ENCODE results near the gene PPM1G.

The PPM1G gene

DNA sequence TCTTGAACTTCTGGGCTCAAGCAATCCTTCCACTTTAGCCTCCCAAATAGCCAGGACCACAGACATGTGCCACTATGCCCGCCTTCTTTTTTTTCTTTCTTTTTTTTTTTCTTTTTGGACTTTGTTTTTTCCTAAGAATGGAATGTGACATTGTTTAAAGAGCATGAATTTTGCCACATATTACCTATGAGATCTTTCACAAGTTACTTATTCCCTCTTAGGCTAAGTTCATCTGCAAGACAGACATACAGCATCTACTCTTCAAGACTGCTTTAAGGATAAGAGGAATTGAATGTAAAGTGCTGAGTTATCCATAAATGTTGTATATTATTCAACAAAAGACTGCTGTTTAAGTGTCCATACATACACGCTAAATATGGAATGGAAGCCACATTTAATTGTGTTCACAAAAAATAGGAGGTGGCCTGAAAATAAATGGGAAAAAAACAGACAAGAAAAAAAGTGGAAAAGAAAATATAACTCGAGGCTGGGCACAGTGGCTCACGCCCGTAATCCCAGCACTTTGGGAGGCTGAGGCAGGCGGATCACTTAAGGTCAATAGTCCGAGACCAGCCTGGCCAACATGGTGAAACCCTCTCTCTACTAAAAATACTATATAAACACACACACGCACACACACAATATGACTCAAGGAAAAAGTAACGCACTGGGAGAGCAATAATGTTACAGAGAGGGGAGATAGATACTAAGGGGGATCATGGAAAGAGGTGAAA is 3.2 kb upstream of the PPM1G start:
- no peak for DNase-seq (ENCODE audit: low spot score)

DNA sequence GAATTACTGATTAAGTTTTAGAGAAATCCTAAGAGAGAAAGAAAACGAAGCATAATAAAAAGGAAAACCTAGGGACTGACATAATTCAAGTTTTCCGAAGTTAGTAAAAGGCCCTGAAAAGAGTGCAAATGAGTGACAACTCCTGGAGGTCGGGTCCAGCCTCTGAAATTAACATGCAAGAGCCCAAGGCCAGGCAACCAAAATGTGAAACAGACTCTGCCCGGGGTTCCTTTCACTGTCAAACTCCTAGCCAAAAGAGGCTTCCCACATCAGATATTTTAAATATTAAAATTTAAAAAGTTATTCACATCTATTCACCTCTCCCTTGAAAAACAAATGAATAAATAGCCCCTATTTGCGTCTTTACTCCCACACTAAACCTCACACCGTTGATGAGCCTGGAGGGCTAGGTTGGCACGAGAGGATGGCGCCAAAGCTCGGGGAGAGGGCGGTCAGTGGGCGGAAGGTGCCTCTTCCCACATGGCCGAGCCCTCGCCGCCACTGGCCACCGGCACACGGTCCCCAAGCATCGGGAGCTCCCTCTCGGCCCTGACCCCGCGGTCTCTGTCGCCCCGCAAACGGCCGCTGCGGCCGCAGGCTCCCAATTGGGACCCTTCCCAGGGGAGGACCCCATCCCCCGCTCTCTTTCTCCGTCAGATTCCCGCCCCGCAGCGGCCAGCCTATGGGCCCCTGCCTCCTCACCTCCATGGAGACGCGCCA is 630 bp downstream of the PPM1G start:
- peak; percentile 51 for DNase-seq (ENCODE audit: low spot score)

DNA sequence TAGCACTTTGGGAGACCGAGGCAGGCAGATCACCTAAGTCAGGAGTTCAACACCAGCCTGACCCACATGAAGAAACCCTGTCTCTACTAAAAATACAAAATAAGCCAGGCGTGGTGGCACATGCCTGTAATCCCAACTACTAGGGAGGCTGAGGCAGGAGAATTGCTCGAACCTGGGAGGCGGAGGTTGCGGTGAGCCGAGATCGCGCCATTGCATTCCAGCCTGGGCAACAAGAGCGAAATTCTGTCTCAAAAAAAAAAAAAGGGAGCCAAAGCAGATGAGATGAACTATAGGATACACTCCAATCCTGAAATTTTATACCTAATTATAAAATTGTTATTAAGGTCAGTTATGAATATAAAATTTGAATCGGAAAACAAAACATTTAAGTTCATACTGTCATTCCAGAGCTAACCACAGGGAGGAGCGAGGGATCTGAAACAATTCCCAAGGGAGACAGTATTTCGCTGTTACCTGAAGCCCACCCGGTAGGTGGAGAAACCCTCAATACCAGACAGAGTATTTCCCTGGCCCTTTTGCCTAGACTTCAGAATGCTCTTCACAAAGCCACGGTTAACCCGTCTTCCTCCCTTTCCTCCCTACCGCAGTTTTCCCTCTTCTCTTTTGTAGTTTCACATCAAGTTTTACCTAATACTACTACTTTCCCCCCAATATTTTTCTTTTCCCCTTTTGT is 1.4 kb downstream of the PPM1G start:
- DNase-seq (ENCODE audit: low spot score): peak; percentile 66

DNA sequence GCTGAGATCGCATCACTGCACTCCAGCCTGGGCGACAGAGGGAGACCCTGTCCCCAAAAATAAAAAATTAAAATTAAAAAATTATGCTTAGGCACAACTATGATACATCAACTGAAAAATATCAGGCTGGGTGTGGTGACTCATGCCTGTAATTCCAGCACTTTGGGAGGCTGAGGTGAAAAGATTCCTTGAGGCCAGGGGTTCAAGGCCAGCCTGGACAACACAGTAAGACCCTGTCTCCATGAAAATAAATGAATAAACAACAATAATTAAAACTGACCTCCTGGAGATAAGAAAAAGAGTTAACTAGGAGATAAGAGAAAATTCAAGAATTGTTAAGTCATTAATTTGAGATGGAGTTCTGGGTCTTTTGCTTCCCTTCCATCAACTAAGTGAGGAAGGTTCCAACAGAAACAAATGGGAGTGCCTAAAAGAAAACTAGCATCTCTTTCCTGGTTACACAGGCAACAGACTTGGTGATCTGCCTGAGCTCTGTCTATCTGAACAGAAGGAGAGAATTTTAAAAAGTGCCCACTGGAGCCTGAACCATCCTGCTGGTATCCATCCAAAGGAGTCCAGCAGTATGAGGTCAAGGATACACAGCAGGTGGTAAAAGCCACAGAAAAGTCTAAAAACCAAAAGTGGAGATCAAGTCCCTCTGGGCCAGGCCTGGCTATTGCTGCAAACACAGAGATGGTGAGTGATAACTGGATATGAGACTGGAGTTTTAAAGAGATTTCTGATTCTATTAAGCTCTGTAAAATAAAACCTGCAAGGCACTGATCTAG is 8.8 kb downstream of the PPM1G start:
- DNase-seq (ENCODE audit: low spot score): no peak

DNA sequence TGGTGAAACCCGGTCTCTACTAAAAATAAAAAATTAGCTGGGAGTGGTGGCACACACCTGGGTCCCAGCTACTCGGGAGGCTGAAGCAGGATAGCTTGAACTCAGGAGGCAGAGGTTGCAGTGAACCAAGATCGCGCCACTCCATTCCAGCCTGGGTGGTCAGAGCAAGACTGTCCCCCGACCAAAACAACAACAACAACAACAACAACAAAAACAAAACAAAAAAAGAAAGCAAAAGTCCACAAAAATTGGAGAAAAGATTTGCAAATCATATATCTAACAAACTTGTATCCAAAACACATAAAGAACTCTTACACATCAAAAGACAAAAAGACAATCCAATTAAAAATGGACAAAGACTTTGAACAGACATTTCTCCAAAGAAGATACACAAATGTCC is 10.4 kb downstream of the PPM1G start:
- DNase-seq (ENCODE audit: low spot score): no peak

DNA sequence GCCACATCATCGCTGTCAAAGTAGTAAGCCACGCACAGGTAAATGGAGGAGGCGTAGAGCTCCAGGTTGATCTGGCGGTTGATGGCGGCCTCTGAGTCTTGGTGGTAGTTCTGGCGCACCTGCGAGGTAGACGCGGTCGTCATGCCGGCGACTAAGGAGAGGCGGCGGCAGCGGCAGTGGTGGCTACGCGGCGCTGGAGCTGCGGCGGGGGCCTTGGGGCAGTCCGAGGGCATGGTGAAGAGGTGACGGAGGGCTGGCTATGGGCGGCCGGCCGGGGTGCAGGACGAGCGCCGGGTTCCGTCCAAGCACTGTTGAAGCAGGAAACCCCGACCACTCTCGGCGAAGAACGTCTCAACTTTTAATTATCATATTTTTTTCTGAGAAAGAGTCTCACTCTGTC is 16.2 kb downstream of the PPM1G start:
- DNase-seq (ENCODE audit: low spot score): no peak

DNA sequence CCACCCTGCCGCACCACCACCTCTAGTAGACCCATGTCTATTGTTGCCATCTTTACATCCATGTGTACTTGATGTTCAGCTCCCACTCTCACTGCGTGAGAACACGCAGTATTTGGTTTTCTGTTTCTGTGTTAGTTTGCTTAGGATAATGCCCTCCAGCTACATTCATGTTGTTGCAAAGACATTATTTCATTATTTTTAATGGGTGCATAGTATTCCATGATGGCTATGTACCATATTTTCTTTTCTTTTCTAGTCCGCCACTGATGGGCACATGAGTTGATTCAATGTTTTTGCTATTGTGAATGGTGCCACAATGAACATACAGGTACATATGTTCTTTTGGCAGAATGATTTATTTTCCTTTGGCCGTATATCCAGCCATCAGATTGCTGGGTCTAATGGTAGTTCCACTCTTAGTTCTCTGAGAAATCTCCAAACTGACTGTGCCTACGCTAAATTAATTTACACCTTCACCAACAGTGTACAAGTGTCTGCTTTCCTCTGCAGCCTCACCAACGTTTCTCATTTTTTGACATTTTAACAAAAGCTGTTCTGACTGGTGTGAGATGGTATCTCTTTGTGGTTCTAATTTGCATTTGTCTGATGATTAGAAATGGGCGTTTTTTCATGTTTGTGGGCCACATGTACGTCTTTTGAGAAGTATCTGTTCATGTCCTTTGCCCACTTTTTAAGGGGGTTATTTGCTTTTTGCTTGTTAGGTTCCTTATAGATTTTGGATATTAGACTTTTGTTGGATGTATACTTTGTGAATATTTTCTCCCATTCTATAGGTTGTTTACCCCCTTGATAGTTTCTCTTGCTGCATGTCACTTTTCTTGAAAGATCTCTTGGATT is 18.3 kb downstream of the PPM1G start:
- DNase-seq (ENCODE audit: low spot score): no peak

DNA sequence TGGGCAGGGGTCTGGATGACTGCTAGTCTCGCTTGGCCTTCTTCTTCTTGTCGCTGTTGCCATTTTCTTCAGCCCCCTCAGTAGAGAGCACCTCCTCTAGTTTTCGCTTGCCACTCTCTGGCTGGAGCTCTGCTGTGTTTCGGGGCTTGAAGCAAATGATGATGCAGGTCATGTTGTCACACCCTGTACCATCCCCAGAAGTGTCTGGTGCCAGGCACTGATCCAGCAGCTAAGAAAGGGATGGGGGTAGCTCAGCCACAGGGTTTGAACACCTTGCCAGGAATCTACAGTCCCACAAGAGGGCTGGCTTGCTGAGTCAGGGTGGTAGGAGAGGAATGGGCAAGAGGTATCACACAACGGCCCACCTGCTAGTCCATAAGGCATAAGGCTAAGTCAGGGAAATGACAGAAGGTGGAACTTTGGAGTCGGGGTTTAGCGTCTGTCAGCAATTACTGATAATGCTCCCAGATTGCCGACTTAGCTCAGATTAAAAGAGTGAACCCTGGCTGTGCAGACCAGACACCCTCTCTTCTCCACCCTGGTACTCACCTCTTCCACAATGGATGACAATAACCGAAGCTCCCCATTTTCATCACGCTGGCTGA is 27.7 kb downstream of the PPM1G start:
- no peak for DNase-seq (ENCODE audit: low spot score)

DNA sequence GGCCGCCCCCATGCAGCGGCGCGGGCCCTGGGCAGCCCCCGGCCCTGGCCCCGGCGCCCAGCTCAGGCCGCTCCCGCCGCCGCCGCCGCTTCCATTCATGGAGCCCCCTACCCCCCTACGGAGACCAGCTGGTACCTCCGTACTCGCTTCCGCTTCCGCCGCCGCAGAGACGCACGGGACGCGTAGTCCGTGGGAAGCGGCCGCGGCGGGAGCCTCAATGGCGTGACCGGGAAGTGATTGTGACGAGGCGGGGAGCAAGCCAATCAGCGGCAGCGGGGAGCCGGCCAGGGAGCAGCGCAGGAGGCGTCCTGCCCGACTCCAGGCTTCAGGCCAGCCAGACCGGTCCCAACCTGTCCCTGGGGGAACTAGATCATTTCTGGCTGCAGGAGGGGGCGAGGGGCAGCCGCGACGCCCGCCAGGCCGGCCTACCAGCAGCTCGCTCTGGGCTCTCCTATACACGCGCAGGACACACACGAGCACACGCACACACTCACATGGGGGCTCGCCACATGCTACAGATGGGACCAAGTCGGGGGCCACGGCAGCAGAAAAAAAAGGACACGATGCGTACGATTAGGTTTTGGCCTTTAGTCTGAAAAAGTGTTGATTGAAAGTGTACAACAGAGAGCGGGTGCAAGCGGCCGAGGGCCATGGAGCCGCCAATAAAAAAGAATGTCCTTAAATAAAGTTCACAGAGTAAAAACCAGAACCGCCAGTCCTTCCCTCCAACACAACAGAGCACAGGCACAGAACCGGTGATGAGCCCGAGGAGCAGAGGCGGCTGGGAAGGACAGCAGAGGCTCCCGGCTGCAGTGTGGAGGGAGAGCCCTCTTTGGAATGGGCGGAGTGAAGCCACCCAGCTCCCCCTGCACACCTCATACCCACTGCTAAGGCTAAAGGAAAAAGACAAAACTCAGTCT is 28.5 kb downstream of the PPM1G start, which contains the start of gene ZNF513:
Gene ZNF513, minus strand, starts transcription at position 109 of the 920 bp plus-strand sequence. CDS start 208 bp downstream, outside the sequence.
- DNase-seq (ENCODE audit: low spot score): peak; percentile 76

DNA sequence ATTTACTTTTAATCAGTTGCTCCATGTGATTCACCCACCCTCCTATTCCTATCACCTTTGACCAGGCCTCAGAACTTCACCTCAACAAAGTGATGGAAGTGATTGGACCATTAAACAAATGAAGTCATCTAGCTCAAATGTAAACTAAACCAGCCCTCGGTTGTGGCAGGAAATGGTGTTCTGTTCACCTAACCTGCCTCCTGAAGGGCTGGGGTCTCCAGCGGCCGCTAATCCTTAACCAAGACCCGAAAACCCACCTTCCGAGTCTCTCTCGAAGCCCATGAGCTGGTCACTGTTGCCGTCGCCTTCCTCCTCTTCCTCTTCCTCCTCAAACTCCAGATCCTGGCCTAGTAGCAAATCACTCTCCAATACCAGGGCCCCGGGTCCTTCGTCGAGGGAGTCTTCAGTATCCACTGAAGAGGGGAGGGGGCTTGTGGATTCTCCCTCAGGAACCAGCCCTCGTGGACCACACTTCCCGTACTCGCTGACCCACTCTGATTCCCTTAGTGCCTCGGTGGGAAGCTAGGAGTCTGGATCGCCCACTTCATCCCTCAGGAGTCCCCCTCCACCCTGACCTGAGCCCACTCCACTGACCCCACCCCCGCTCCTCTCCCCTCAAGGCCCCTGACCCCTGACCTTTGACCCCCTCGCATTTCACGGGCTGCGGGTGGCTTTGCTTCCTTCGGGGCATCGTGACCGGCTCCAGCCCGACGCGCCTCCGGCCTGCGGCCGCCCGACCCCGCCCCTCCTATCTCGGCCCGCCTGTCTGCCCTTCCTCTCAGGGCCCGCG is 29.4 kb downstream of the PPM1G start:
- peak; percentile 44 for DNase-seq (ENCODE audit: low spot score)

DNA sequence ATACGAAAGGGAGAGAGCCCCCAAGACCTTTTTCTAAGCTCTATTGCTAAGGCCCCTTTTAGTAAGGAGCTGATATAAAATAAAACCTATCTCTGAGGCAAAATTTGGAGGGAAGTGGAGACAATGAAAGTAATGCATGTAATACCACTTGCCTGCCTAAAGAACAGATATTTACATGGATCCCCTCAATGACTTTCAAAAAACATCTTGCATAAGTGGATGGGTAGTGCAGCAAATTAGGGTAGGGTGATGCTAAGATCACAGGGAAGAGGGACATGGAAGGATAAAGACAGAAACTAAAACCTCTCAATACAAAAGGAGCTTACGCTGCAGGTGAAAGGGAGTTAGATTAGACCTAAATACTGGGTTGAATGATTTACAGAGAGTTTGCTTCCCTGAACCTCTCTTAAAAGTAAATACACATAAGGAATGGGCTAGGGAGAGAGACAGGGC is 30.0 kb downstream of the PPM1G start:
- peak; percentile 28 for DNase-seq (ENCODE audit: low spot score)

DNA sequence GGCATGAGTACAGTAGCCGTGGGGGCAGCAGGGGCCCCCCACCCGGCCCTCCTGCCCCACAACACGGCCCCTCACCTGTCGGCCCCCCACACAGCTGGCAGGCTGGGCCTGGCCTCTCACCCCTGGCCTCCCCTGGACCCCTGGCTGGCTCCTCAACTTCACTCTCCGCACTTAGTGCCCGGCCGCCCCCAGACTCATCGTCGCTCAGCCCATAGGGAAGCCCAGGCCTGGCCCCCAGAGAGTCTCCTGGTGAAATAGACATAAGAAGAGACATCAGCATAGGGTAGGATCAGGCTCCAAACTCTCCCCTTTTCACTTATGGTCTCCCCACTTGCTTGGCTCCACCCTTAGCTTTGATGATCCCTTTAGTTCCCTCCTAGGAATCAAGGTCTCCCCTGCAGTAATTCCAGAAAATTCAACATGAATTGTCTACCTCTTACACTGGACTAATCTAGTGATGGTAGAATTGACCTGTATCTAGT is 30.5 kb downstream of the PPM1G start:
- no peak for DNase-seq (ENCODE audit: low spot score)

DNA sequence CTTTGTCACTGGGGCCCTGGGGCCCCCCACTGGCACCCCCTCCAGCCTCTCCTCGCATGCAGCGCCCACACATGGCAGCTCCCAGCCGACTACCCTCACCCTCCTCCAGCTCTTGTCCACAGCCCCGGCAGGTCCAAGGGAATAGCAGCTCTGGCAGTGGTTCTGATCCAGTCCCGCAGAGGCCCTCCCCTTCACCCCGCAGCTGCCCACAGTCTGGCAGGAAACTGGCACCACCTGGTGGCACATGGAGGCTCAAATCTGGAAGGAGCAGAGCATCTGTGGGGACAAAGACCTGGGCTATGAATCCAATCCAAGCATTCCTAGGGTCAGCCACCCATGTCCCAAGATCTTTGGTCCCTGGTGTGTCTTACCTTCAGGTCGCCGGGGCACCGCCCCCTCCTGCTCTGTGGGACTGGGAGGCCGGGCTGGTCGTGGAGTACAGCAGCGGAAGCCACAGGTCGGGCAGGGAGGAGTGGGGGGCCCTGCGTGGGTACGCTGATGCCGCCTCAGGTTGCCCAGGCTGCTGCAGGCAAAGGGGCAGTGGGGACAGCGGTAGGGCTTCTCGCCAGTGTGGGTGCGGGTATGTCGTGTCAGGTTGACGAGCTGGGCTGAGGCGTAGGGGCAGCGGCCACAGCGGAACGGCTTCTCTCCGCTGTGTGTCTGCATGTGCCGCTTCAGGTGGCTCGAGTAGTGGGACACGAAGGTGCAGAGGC is 31.1 kb downstream of the PPM1G start:
- no peak for DNase-seq (ENCODE audit: low spot score)

DNA sequence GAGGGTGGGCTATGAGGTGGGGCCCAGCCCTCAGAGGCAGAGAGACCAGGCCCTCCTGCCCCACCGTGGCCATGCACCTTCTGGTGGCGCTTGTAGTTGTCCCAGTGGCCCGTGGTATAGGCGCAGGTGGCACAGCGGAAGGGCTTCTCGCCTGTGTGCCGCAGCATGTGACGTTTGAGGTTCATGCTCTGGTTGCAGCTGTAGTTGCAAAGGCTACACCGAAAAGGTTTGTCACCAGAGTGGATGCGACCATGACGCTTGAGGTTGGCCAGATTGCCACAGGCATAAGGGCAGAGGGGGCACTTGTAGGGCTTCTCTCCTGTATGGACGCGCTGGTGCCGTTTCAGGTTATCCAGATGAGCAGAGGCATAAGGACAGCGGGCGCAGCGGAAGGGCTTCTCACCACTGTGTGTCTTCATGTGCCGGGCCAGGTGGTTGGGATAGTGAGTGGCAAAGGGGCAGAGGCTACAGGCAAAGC is 31.7 kb downstream of the PPM1G start:
- DNase-seq (ENCODE audit: low spot score): no peak

DNA sequence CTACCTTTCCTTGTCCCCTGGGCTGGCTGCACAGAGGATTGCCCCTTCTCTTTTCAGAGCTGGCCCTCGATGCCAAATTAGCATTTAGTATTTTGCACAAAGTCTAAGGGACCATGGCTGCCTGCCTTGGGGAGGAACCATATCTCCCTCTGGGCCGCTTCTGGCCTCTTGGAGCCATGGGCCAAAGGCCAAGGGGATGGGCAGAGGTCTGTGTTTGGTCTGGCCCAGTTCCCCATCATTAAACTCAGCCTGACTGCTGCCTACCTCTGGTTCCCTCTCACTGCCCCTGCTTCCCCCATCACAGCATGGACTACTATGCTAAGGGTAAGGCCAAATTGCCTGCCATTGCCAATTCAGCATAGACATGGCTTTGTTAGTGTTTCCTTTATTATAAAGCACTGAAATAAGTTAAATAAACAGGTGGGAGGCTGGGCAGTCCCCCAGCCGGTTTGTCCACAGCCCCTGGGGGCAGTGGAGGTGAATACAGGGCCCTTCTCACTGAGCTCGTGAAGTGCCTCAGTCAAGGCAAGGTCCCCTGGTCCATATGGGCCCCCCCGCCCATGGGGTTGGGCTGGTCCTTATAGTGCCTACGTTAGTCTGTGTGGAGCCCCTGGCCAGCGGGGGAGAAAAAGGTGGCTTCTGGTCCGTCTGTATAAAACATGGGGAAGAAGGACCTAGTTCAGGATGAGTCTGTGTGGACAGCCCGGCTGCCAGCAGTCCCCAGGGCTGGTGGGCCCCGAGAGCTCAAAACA is 32.3 kb downstream of the PPM1G start:
- no peak for DNase-seq (ENCODE audit: low spot score)

DNA sequence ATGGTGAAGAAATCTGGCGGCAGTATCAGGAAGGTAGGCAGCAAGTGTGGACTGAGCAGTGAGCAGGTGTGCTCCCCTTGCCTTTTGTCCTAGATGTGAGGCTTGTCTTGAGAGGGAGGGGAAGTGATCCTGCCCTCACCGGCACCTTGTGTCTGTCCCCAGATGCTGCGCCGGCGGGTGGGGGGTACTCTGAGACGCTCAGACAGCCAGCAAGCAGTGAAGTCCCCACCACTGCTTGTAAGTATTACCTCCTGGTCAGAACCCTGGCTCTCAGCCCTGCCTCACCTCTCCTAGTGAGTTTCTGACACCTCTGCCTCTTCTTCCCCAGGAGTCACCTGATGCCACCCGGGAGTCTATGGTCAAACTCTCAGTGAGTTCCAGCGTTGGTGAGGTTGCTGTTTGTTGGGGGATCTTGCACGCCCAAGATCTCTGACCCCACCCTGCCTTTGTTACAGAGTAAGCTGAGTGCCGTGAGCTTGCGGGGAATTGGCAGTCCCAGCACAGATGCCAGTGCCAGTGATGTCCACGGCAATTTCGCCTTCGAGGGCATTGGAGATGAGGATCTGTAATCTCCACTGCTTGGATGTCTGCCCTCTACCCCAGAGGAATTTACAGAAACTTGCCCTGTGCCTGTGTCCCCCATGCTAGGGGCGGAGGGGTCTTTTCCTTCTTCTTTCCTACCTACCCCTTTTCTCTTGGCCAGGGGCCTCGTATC is 33.1 kb downstream of the PPM1G start:
- no peak for DNase-seq (ENCODE audit: low spot score)

Data from NAMALWA (cell line).